C4-2B (cell line): Measurements from ENCODE around the gene ALDOC.

Experiments used
- CTCF ChIP-seq: fragments of 450-650 bp; conservative IDR thresholded peaks from 2 replicates; pipeline ENCODE4 v1.5.1; 2017; ENCODE audit warnings: mild to moderate bottlenecking
- ZFX ChIP-seq: fragments of 450-650 bp; IDR thresholded peaks from 2 replicates; pipeline ENCODE4 v1.6.1; 2017

GRCh38 chr17:28550858-28551257 lies 25.8 kb downstream of the ALDOC start:
- TF ChIP-seq CTCF (no peak), ZFX (no peak)
